NCI-H526 treated with DMSO at 0.1 percent for 48 hours (cell line): ENCODE measurements around the gene GUCA2A.
A peak's percentile ranks its signal among the peaks of the same experiment; 100 is the strongest.

Experiments
- DNase-seq: peaks from one replicate; lab custom pipeline; 2025; lab: John Stamatoyannopoulos, UW

The GUCA2A gene

DNA sequence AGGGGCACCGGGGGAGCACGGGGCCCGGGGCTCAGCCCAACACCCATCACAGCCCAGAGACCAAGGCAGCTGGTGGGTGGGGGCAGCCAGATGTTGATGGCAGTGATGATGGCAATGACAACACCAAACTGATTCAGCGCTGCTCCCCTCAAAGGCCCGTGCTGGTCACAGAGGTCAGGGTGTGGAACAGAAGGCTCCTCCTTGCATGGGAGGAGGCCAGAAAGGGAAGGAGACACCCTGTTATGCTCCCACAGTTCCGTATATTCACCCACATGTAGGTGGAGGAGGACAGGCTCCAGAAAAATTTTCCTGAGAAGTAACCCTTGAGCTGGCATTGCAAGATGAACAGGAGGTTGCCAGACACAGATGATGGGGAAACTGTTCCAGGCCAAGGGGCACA, 10.9 kb downstream of the GUCA2A start:
- no peak for DNase-seq

DNA sequence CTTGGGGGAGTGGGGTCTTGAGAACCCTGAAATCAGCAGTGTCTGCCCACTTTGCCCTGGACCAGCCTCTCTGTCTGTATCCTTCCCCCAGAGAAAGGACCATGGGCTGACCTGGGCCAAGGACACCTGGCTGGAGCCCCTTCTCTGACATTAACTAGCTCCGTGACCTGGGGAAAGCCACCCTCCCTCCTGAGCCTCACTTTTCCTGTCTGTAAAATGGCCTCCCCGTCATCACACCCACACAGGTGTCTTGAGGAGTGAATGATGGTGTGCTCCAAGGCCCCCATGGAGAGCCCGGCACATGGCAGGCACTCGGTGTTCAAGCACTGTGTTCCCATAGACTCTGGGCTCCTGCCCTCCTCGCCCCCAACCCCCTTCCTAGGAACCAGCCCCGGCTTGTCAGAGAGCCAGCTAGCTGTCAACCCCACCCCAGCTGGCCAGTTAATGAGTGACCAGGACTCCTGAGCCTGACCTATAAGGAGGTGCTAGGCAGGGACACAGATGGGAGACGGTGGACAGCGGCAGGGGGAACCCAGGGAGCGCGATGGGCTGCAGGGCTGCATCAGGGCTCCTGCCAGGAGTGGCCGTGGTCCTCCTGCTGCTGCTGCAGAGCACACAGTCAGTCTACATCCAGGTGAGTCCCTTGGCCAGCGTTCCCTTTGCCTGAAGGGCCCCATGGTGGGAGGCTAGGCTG, 11.5 kb downstream of the GUCA2A start, which contains the start of gene GUCA2B:
Gene GUCA2B (plus strand): TSS at position 504 of the 694 bp plus-strand sequence. CDS start 41 bp downstream, at position 545.
- DNase-seq = no peak

GRCh38 chr1:42152119-42152518, 12.4 kb downstream of the GUCA2A start:
- DNase-seq = no peak

DNA sequence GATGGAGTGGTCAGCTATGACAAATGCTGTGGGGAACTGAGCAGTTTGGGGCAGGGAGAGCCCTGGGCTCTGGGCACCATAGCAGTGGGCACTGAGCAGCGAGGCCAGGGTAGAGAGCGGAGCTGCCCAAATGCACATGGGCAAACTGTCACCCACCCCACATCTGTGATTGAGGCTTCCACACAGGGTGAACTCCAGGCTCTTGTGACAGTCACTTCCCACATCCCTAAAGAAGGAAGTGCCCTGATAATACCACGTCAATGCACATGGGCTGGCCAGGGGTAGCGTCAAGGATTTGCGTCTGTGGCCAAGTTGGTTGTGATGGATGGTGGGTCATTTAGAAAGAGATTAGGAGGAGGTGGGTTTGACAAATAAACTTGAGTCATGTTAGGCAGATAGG, 13.9 kb downstream of the GUCA2A start:
- DNase-seq = no peak

DNA sequence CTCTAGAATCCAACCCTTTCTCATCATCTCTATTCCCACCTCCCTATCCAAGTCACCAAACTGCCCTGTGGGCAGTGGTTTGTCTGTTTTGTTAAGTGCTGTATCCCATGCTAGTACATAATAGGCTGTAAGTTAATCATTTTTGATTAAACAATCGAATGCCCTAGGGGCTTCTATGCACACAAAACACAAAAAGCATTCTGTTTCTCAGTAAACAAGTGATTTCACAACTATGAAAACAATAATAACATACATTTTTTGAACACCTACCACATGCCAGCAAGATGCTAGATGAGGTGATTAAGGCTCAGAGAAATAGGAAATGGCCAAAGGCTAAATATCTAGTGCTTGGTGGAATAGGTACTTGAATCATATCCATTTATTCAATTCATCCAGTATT, 16.4 kb downstream of the GUCA2A start:
- no peak for DNase-seq

DNA sequence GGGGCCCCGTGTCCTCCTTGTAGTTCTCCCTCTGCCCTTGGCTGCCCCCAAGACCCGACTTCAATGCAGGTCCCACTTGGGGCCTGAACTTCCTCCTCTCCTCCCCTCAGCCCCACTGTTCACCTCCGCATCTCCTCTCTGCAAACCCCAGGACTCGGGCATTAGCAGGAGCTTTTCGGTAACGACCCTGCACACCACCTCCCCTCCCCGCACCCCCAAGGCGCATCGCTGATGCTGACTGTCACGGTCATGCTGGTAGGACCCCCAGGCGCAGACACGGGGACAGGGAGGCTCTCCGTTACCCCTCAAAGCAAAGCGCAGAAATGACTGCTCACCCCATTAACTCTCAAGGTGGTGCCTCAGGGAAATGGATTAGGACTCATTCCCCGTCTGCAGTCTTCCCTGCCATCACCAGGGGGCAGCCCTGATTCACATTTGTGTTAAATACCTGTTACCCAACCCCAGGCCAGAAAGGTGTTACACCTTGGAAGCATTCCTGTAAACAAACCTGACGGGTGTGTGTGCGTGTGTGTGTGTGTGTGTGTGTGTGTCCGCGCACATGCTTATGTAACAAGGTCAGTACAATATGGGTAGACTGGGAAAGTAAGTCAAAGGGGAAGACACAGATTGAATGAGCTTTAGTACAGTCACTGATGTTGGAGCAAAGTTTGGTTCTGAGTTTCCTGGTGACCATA, 17.8 kb downstream of the GUCA2A start:
- peak; percentile 68 for DNase-seq

GRCh38 chr1:42145764-42146625, 18.6 kb downstream of the GUCA2A start:
- DNase-seq = no peak

DNA sequence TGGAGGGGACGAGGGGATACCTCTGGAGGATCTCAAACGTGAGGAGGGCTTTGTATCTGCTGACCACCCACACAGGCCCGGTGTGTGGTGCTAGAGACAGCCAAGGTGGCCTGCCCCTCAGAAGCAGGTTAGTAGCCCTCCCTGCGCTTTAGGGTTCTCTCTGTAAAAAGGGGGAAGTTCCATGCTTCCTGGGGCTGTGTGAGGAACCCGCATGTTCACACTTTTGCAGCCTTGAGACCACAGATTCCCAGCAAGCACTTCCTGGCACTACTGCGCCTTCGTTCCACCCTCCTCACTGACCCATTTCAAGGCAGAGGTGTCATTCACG, 19.2 kb downstream of the GUCA2A start:
- no peak for DNase-seq

DNA sequence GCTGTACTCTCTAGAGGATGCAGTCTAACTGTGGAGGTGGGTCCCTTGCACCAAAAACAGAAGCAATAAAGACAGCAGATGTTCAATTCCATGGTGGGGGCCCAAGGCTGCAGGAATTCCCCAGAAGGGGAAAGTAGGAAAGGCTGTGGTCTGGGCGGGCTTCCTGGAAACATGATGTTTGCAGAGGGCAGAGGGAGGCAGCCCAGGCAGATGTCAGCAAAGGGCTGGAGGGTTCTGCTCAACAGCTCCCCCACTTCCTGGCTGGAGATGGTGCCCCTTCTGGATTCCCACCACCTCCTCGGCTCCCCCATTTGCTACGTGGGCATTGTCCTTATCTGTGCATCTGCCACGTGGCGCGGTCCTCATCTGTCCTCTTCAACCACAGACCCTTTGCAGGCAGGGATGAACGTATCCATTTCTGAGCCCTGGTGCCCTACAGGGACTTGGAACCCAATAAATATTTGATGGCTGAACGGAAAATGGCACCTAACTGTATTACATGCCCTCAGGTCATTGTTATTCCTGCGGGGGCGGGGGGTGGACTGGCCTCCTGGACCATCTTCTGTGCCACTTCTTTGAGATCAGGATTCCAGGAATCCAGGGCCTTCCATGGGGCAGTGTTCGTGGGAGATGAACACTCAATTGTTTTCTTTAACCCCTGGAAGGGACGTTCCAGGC, 19.7 kb downstream of the GUCA2A start:
- no peak for DNase-seq

DNA sequence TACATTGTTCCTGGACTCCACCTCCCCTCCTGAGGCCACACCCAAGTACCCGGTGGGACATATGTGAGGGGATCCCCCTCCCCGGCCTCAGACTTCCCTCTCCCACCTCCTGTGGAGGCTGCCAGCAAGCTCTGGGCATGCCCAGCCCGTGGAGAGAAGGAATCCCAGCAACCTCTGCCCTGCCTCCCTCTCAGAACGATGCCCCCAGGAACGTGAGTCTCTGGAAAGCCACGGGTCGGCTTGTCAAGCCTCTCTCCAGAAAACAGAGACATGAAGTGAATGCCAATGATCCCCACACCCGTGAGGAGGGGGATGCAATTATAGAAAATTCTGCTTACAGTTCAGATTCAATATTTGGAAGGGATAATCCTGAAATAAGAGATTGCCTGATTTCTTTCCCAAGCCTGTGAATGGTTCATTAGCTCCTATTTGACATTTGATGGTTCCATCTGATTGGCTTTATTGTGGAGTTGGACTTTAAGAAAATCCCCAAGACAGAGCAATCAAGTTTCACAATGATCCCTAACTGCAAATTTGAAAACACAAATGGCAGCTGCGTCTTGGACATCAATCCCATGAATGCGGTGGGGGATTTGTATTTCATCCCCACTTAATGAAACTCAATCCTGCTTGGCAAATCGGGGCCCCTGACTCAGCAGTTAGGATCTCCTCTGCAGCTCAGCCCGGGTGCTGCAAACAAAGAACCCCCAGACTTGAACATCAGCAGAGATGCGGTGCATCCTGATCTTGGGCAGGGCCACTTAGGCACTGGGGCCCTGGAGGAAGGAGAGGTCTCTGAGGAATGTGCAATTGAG, 20.4 kb downstream of the GUCA2A start:
- DNase-seq = no peak

DNA sequence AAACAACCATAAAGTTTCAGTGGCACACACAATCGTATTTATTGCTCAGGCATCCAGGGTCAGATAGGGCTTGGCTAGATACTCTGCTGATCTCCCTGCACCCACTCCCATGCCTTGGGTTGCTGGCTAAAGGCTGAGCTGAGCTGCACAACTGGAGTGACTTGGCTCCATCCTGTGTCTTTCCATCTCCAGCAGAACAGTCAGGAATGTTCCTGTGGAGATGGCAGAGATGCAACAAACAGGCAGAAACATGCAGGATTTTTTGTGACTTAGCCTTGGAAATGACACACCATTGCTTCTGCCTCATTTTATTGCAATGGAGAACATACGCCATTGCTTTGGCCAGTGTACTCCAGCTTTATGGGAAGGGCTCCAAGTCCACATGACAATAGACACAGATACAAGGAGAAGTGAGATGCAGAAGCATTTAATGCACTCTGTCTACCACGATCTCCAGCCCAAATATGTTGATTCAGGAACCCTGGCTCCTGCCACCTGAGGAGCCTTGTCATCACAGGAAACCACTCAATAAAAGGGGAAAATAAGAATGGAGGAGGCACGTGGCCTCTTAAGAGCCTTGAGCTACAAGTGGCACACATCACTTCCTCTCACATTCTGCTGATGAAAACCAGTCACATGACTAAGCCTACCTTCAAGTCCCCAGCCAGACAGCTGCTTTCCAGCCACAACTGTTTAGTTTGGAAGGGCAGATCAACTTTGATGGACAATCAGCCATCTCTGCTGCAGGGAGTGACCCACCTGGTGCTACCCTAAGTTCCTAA, 21.5 kb downstream of the GUCA2A start:
- DNase-seq = no peak

DNA sequence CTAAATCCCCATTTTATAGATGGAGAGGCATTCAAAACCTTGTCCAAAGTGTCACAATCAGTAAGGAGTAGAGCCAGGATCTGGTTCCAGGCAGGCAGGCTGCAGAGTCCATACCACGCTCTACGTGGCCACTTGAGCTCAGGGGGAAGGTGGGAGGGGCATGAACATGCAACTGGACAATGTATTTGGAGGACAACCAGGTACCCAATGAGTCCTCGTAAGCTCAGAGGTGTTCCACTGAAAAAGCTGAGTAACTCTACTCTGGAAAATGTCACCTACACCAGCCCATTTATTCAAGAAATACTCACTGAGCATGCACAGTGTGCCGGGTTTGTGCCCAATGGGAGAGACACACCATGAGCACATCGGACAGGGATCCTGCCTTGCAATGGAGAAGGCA, 22.6 kb downstream of the GUCA2A start:
- no peak for DNase-seq

DNA sequence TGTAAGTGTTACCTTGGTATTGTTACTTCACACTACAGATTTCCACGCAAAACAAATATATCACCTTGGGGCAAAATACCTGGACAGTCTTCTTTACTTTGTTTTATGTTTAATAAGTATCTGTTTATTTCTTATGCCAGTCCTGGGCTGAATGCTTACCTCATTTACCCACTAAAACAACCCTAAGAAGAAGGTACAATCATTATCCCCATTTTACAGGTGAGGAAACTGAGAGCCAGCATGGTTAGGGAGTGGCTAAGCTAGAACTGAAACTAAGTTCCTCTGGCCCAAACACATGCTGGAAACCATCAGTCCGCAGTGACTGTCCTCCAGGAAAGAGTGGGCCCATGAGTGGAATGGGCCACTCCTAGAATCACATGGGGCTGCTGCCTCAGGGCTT, 24.4 kb downstream of the GUCA2A start:
- no peak for DNase-seq

- no peak for DNase-seq
Observed at GRCh38 chr1:42139444-42139843, 25.1 kb downstream of the GUCA2A start.

DNA sequence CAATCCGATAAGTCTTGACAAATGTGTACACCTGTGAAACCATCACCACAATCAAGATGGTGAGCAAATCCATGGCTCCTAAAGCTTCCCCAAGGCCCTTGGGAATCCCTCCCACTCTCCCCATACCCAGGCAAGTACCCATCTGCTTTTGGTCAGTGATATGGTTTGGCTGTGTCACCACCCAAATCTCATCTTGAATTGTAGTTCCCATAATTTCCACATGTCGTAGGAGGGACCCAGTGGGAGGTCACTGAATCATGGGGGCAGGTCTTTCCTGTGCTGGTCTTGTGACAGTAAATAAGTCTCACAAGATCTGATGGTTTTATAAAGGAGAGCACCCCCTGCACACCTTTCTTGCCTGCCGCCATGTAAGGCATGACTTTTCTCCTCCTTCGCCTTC, 26.0 kb downstream of the GUCA2A start:
- DNase-seq = no peak

GRCh38 chr1:42137766-42138165, 26.8 kb downstream of the GUCA2A start:
- peak; percentile 55 for DNase-seq

- DNase-seq = no peak
Observed at GRCh38 chr1:42136466-42136865, 28.1 kb downstream of the GUCA2A start.

DNA sequence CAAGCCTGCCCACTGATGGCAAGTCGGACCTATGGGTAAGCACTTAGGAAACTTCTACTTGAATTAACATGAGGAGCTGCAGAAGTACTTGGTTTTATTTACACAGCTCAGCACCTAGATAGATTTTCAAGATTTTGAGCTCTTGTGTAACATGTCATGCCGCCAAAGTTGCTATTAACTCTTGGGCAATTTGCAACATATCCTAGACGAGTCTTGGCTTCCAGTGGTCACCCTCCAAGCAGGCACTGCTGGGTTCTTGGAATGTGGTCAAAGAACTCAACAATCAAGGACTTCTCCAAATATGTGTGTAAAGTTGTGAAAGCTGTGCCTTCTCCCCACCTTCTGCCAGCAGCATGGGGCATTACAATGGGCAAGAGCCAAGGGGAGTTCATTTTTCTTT, 29.1 kb downstream of the GUCA2A start:
- DNase-seq = no peak

DNA sequence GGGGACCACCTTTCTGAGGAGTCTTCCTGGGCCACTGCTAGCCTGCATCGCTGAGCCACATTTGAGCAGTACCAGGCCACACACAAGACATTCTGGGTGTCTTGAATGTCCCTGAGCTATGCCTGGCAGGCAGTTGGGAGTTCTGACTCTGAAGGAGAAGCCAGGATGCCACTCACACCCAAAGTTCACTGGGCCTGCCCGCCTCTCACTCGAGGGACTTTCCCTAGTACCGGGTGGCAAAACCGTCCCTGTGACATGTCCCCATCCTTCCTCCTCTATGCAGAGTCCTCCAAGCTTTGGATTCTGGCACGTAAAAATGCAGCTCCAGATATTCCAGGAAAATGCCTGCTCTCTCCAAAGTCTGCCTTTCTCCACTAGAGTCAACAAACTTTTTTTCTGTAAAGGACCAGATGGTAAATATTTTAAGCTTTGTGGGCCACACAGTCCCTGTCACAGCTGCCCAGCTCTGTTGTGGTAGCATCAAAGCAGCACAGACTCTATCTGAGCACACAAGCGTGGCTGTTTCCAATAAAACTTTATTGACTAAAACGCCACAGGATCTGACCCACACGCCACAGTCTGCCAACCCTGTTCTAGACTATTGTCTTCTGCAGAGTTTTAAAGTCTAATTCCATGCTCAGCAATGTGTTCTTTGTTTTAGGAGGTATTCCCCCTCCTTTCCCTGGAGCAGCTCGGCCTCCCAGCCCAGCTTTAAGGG, 30.6 kb downstream of the GUCA2A start:
- DNase-seq = no peak

- DNase-seq = no peak
Observed at GRCh38 chr1:42133390-42133789, 31.2 kb downstream of the GUCA2A start.
